Neural cell (in vitro differentiated cells): Measurements from ENCODE around the gene TBX4.

Experiments
- CTCF ChIP-seq: fragments of 450-650 bp; IDR thresholded peaks from 2 replicates; pipeline ENCODE4 v1.5.1; 2014; ENCODE audit warnings: antibody characterized with exemption, mild to moderate bottlenecking, moderate library complexity; ENCODE audit not compliant: poor library complexity, severe bottlenecking
- EP300 ChIP-seq: fragments of 450-650 bp; conservative IDR thresholded peaks from 2 replicates; pipeline ENCODE4 v1.6.1; 2014; ENCODE audit warnings: antibody characterized with exemption, mild to moderate bottlenecking, moderate library complexity; ENCODE audit not compliant: poor library complexity, severe bottlenecking
- EZH2 ChIP-seq: fragments of 200-600, 300-800 bp; shearing (Covaris generic), sonication (generic); IDR thresholded peaks from 2 replicates; pipeline ENCODE4 v1.6.1; 2014; ENCODE audit warnings: antibody characterized with exemption, low read length, borderline replicate concordance, mild to moderate bottlenecking; ENCODE audit not compliant: insufficient read depth, poor library complexity, severe bottlenecking
- POLR2AphosphoS5 ChIP-seq: IDR thresholded peaks from 2 replicates; pipeline ENCODE4 v1.6.1; 2012
- RAD21 ChIP-seq: fragments of 450-650 bp; conservative IDR thresholded peaks from 2 replicates; pipeline ENCODE4 v1.6.1; 2014; ENCODE audit warnings: antibody characterized with exemption, mild to moderate bottlenecking, moderate library complexity
- REST ChIP-seq: IDR thresholded peaks from 2 replicates; pipeline ENCODE4 v1.6.1; 2012; ENCODE audit warnings: borderline replicate concordance
- TAF1 ChIP-seq: IDR thresholded peaks from 2 replicates; pipeline ENCODE4 v1.6.1; 2012; ENCODE audit warnings: low read depth

- TF ChIP-seq REST (no peak), CTCF (no peak), POLR2AphosphoS5 (no peak), EP300 (no peak), RAD21 (no peak), TAF1 (no peak), EZH2 (no peak)
These were observed 26.7 kb downstream of the TBX4 start for GRCh38 chr17:61478790-61479492.
